Measurements from ENCODE around the gene LAMA2. TPM values are rescaled to one million over a fixed set of nuclear protein-coding genes. Genes with fewer than 3 reads are reported as not detected.

The LAMA2 gene
- total and polyA plus RNA-seq, 2 donors (not counting 3 experiments of a cell fraction or from before 2014, with no cell fraction given): 0.51 to 0.75 TPM

DNA sequence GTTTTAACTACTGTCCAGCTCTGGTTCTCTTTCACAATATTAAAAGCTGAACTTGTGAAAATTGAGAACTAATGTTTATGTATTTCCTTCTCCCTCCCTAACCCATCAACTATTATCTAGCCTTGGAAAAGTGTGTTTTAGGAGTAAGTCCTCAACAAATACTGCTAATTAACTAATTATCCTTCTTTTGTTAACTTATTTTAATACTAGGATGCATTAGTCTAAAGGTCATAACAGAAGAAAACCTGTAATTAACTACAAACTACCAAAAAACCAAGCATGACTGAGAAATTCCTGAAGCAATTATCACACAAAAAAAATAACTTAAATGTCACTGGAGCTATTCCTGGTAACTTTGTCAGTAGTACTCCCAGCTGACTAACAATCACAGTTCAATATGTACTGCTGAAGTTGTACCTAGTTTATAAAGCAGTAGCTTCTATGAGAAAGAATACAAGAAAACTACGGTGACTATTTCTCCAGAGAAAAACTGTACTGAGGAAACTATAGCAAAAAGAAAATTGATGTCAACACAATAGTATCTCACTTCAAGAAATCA lies 301.9 kb downstream of the LAMA2 start:
- no peaks in the 10 kb centered on the region for H4K20me1 ChIP-seq (replicated peaks; ENCODE audit: control insufficient read depth, extremely low read depth, insufficient read depth, low read length)
- no peaks in the 10 kb centered on the region for H3K9me3 ChIP-seq (replicated peaks; ENCODE audit: control insufficient read depth, insufficient read depth, low read length)
- H3K36me3 ChIP-seq (ENCODE audit: control insufficient read depth in 2 of 2, extremely low read depth in 1 of 2, insufficient read depth in 2 of 2, low read length in 2 of 2): no peaks in the 10 kb centered on the region
- H3K79me2 ChIP-seq (ENCODE audit: control insufficient read depth, insufficient read depth, low read length): no peaks in the 10 kb centered on the region
- CTCF ChIA-PET: interaction anchor here (1.0 to 1.4 kb wide), 2 partner anchors 13 to 39 kb away, joined by 3 read pairs; no protein-coding TSS in a partner anchor
- no peak for TF ChIP-seq POLR2AphosphoS5 (IDR thresholded peaks at IDR 0.05; ENCODE audit: insufficient read depth, low read depth, low read length)
- no peak overlapping the region for H3K4me2 ChIP-seq (ENCODE audit: insufficient read depth, low read length)
- FAIRE-seq (no peak), DNase-seq (ENCODE audit: low read depth, low spot score) (no peak)
- no peak overlapping the region for H3K9ac ChIP-seq (replicated peaks; ENCODE audit: extremely low read depth, insufficient read depth, low read length)
- H3K4me3 ChIP-seq (replicated peaks in 1 of 3; ENCODE audit: insufficient read depth in 1 of 3, low read depth in 1 of 3, low read length in 3 of 3): no peak overlapping the region
- no peaks in the 10 kb centered on the region for H3K9me1 ChIP-seq (replicated peaks; ENCODE audit: control insufficient read depth, extremely low read depth, insufficient read depth, low read length)
- POLR2A ChIA-PET: no interaction called here
- intact Hi-C loops (cut with micrococcal nuclease): no loop called here
- no peak overlapping the region for H3K27ac ChIP-seq (ENCODE audit: insufficient read depth, low read depth, low read length)
- H3K4me1 ChIP-seq (ENCODE audit: control insufficient read depth, extremely low read depth, insufficient read depth, low read length): peaks cover 11% of the 10 kb centered on the region
- dilution Hi-C loops (cut with MboI; ENCODE audit: extremely low pct_ligation_motif_present, low sequenced_read_pairs): no loop called here
- no peaks in the 10 kb centered on the region for H3K27me3 ChIP-seq (ENCODE audit: control insufficient read depth in 2 of 2, insufficient read depth in 2 of 2, low read length in 2 of 2)
- no peak overlapping the region for H2AFZ ChIP-seq (ENCODE audit: low read depth, low read length)
- BruUV-seq (replicated peaks): no TSS peak

GRCh38 chr6:129186988-129187387 lies 304.1 kb downstream of the LAMA2 start:
- POLR2A ChIA-PET: no interaction called here
- dilution Hi-C loops (cut with MboI; ENCODE audit: extremely low pct_ligation_motif_present, low sequenced_read_pairs) (no loop called here), intact Hi-C loops (cut with micrococcal nuclease) (no loop called here)
- Histone ChIP-seq H3K9me1 (replicated peaks; ENCODE audit: control insufficient read depth, extremely low read depth, insufficient read depth, low read length) (no peaks in the 10 kb centered on the region), H3K4me3 (replicated peaks in 1 of 3; ENCODE audit: insufficient read depth in 1 of 3, low read depth in 1 of 3, low read length in 3 of 3) (no peak overlapping the region), H3K4me2 (ENCODE audit: insufficient read depth, low read length) (peak overlapping the region; percentile 16), H3K27me3 (ENCODE audit: control insufficient read depth in 2 of 2, insufficient read depth in 2 of 2, low read length in 2 of 2) (no peaks in the 10 kb centered on the region), H3K36me3 (ENCODE audit: control insufficient read depth in 2 of 2, extremely low read depth in 1 of 2, insufficient read depth in 2 of 2, low read length in 2 of 2) (no peaks in the 10 kb centered on the region), H3K4me1 (ENCODE audit: control insufficient read depth, extremely low read depth, insufficient read depth, low read length) (peaks cover 11% of the 10 kb centered on the region), H3K79me2 (ENCODE audit: control insufficient read depth, insufficient read depth, low read length) (no peaks in the 10 kb centered on the region), H4K20me1 (replicated peaks; ENCODE audit: control insufficient read depth, extremely low read depth, insufficient read depth, low read length) (no peaks in the 10 kb centered on the region), H3K9me3 (replicated peaks; ENCODE audit: control insufficient read depth, insufficient read depth, low read length) (no peaks in the 10 kb centered on the region), H3K9ac (replicated peaks; ENCODE audit: extremely low read depth, insufficient read depth, low read length) (no peak overlapping the region), H2AFZ (ENCODE audit: low read depth, low read length) (no peak overlapping the region), H3K27ac (ENCODE audit: insufficient read depth, low read depth, low read length) (no peak overlapping the region)
- CTCF ChIA-PET: no interaction called here
- FAIRE-seq: peak; percentile 44
- BruUV-seq (replicated peaks): no TSS peak
- TF ChIP-seq JUN (IDR thresholded peaks at IDR 0.05; ENCODE audit: borderline replicate concordance, insufficient read depth, insufficient read length, low read depth): peak; percentile 83
- TF ChIP-seq POLR2A (IDR thresholded peaks at IDR 0.05; ENCODE audit: low read depth, low read length): no peak
- peak; percentile 96 for TF ChIP-seq FOS (IDR thresholded peaks at IDR 0.05; ENCODE audit: borderline replicate concordance, insufficient read depth, low read length)
- DNase-seq (ENCODE audit: low read depth, low spot score): peak; percentile 52

All from endothelial cell of umbilical vein (primary cell).